Stomach (tissue), 9 donors: ENCODE data around the gene EIF2S3B. TPM values are rescaled to one million over a fixed set of nuclear protein-coding genes. Genes with fewer than 3 reads are reported as not detected.

Experiments used
- DNase-seq, 2 donors: peaks; one replicate each; pipeline versions ENCODE4 v3.0.0 to v3.0.0-alpha.2; 2013 to 2019
- H3K27ac ChIP-seq, 5 donors: fragments of 200-600 bp in 4 of 5; sonication (generic) in 4 of 5; one replicate each; pipeline ENCODE4 v1.5.1; 2013 to 2019; ENCODE audit warnings: mild to moderate bottlenecking in 1 of 5, moderate library complexity in 1 of 5
- H3K27me3 ChIP-seq, 3 donors: fragments of 200-600 bp; sonication (generic); one replicate each; pipeline ENCODE4 v1.5.1; 2017 to 2019; ENCODE audit warnings: mixed run types in 1 of 3
- H3K36me3 ChIP-seq, 4 donors: fragments of 200-600 bp; sonication (generic); 1 replicate in 3 of 4; 2 replicates in 1 of 4; pipeline ENCODE4 v1.5.1; 2016 to 2019
- H3K4me1 ChIP-seq, 4 donors: fragments of 200-600 bp; sonication (generic); one replicate each; pipeline ENCODE4 v1.5.1; 2016 to 2019
- H3K4me3 ChIP-seq, 4 donors: fragments of 200-600 bp; sonication (generic) in 3 of 4; one replicate each; pipeline ENCODE4 v1.5.1; 2016 to 2019; ENCODE audit warnings: mild to moderate bottlenecking in 1 of 4
- H3K9me3 ChIP-seq, 4 donors: fragments of 200-600 bp; sonication (generic); one replicate each; pipeline ENCODE4 v1.5.1; 2016 to 2019
- CTCF ChIP-seq, 7 experiments: fragments of 450-650 bp in 4 of 7; fragments of 200-600 bp in 3 of 7; sonication (generic) in 3 of 7; IDR thresholded peaks; one replicate each; pipeline ENCODE4 v1.5.1; 2016 to 2019; ENCODE audit warnings: antibody characterized with exemption in 7 of 7, control low read depth in 2 of 7, mild to moderate bottlenecking in 1 of 7
- EP300 ChIP-seq: sonication (generic); formaldehyde crosslinking; IDR thresholded peaks from one replicate; pipeline ENCODE4 v1.6.1; 2017; ENCODE audit warnings: antibody characterized with exemption
- POLR2A ChIP-seq, 4 donors: fragments of 450-650 bp; IDR thresholded peaks; one replicate each; pipeline ENCODE4 v1.6.1; 2016; ENCODE audit warnings: antibody characterized with exemption in 4 of 4, control low read depth in 2 of 4, mild to moderate bottlenecking in 1 of 4, moderate library complexity in 1 of 4
- POLR2AphosphoS5 ChIP-seq, 3 donors: sonication (generic); formaldehyde crosslinking; IDR thresholded peaks; one replicate each; pipeline ENCODE4 v1.6.1; 2016; ENCODE audit warnings: antibody characterized with exemption in 3 of 3
- WGBS, 5 donors: extraction: QIAGEN DNeasy Blood & Tissue Kit in 3 of 5; methylation state at CpG; one replicate each; pipeline versions ENCODE4 v1.1.5 to v1.1.7; 2013 to 2018; 5-methylcytosine and 5-hydroxymethylcytosine counted together
- intact Hi-C: fragments of 100-400 bp; cut with DNase I; formaldehyde crosslinking; loops from one replicate; pipeline ENCODE4 v1.15.1; 2023; ENCODE audit warnings: low total_unique reads
- polyA plus RNA-seq, 3 donors: library from polyadenylated mRNA; stranded (reverse); fragments of 200-250 nt; gene quantifications; one replicate each; pipeline ENCODE4 v1.2.3, GENCODE V29; 2013
- total RNA-seq, 5 donors: library from RNA; depleted of rRNA; stranded (reverse); fragments of >200 nt; gene quantifications; one replicate each; pipeline versions ENCODE4 v1.1.0 to v1.2.3, GENCODE V29; 2014 to 2016
- donor health status: healthy with polysubstance abuse.
- donor health status: Bipolar disorder and iron deficiency.
- donor health status: healthy.

The EIF2S3B gene
- total and polyA plus RNA-seq, 8 donors, result 0.28 to 3.2 (median 0.92) TPM; not detected in 3

- 7 to 30% (median 18%) methylated on average over 1 of the region's 1 CpG for WGBS, 5 donors
These were observed 7.6 kb upstream of the EIF2S3B start for GRCh38 chr12:10498042-10498441.

GRCh38 chr12:10501030-10501429 is 4.7 kb upstream of the EIF2S3B start:
- intact Hi-C loops, result no loop called here
- no peak for DNase-seq
- WGBS, 5 donors, result 34 to 56% (median 39%) methylated on average over 3 of the region's 3 CpGs
- Histone ChIP-seq H3K4me3 (no peak overlapping the region), H3K4me1 (no peaks in the 10 kb centered on the region), H3K27me3 (no peaks in the 10 kb centered on the region), H3K9me3 (no peaks in the 10 kb centered on the region), H3K27ac (no peak overlapping the region), H3K36me3 (no peaks in the 10 kb centered on the region)
- TF ChIP-seq POLR2AphosphoS5 (IDR thresholded peaks at IDR 0.05) (no peak), EP300 (no peak), POLR2A (IDR thresholded peaks at IDR 0.05) (no peak), CTCF (IDR thresholded peaks at IDR 0.05) (no peak)

More at GRCh38 chr12:10498042-10498441, 7.6 kb upstream of the EIF2S3B start:
- Histone ChIP-seq H3K9me3 (no peaks in the 10 kb centered on the region), H3K27ac (no peak overlapping the region), H3K4me3 (no peak overlapping the region), H3K27me3 (no peaks in the 10 kb centered on the region), H3K36me3 (no peaks in the 10 kb centered on the region), H3K4me1 (no peaks in the 10 kb centered on the region)
- intact Hi-C loops, result no loop called here
- no peak for DNase-seq
- TF ChIP-seq POLR2A (IDR thresholded peaks at IDR 0.05) (no peak), POLR2AphosphoS5 (IDR thresholded peaks at IDR 0.05) (no peak)

- Histone ChIP-seq H3K27ac (no peak overlapping the region), H3K4me3 (no peak overlapping the region), H3K36me3 (no peaks in the 10 kb centered on the region), H3K27me3 (no peaks in the 10 kb centered on the region), H3K9me3 (no peaks in the 10 kb centered on the region), H3K4me1 (no peaks in the 10 kb centered on the region)
- intact Hi-C loops, result no loop called here
- no peak for DNase-seq
- TF ChIP-seq POLR2A (IDR thresholded peaks at IDR 0.05) (no peak), CTCF (IDR thresholded peaks at IDR 0.05) (no peak), POLR2AphosphoS5 (IDR thresholded peaks at IDR 0.05) (no peak), EP300 (no peak)
- 53 to 82% (median 71%) methylated on average over 1 of the region's 1 CpG for WGBS, 5 donors
These were observed 2.2 kb upstream of the EIF2S3B start for GRCh38 chr12:10503460-10503859.

GRCh38 chr12:10511756-10512355 is 6.2 kb downstream of the EIF2S3B start:
- H3K9me3 ChIP-seq, result no peaks in the 10 kb centered on the region
- WGBS, 5 donors, result 58 to 67% (median 64%) methylated on average over 5 of the region's 5 CpGs
- no peaks in the 10 kb centered on the region for H3K4me1 ChIP-seq
- DNase-seq, result no peak
- TF ChIP-seq EP300, result no peak
- no peak for TF ChIP-seq CTCF (IDR thresholded peaks at IDR 0.05)
- TF ChIP-seq POLR2A (IDR thresholded peaks at IDR 0.05), result no peak
- no peak for TF ChIP-seq POLR2AphosphoS5 (IDR thresholded peaks at IDR 0.05)
- H3K4me3 ChIP-seq, result no peak overlapping the region
- no peak overlapping the region for H3K27ac ChIP-seq
- intact Hi-C loops, result no loop called here
- no peaks in the 10 kb centered on the region for H3K36me3 ChIP-seq
- no peaks in the 10 kb centered on the region for H3K27me3 ChIP-seq

GRCh38 chr12:10512798-10513197 is 7.1 kb downstream of the EIF2S3B start:
- Histone ChIP-seq H3K9me3 (no peaks in the 10 kb centered on the region), H3K4me3 (no peak overlapping the region), H3K4me1 (no peaks in the 10 kb centered on the region), H3K27me3 (no peaks in the 10 kb centered on the region), H3K27ac (no peak overlapping the region), H3K36me3 (no peaks in the 10 kb centered on the region)
- TF ChIP-seq POLR2A (IDR thresholded peaks at IDR 0.05), result no peak
- WGBS, 5 donors, result 72 to 81% (median 76%) methylated on average over 4 of the region's 4 CpGs
- intact Hi-C loops, result no loop called here
- DNase-seq, result no peak
